ENCODE measurements around the gene GINS1. TPM values are rescaled to one million over a fixed set of nuclear protein-coding genes. Genes with fewer than 3 reads are reported as not detected.

Gene GINS1
- total and polyA plus RNA-seq, 4 donors: 0.17 to 11.4 (median 0.48) TPM

- peak within 1 kb of the TSS; percentile 72 to 78 for H3K9ac ChIP-seq (ENCODE audit: low read depth in 1 of 2, low read length in 2 of 2)
- no peaks in the 10 kb centered on the region for H3K9me3 ChIP-seq (ENCODE audit: control insufficient read depth in 4 of 4, low read length in 3 of 4)
- peak within 1 kb of the TSS; percentile 64 to 78 (median 76) for H3K4me3 ChIP-seq (ENCODE audit: low read depth in 1 of 3, low read length in 3 of 3)
- under 1% methylated on average over 91 of the region's 91 CpGs for WGBS
- H3K27ac ChIP-seq (ENCODE audit: low read depth in 1 of 2, low read length in 2 of 2): peak within 1 kb of the TSS; percentile 51 to 67
- DNase-seq (ENCODE audit: low spot score): peak; percentile 94
- H3K27me3 ChIP-seq (ENCODE audit: control insufficient read depth in 4 of 4, insufficient read depth in 4 of 4, low read length in 3 of 4): no peaks in the 10 kb centered on the region
- H3K36me3 ChIP-seq (ENCODE audit: control insufficient read depth in 4 of 4, insufficient read depth in 3 of 4, low read depth in 1 of 4, low read length in 3 of 4): no peaks in the 10 kb centered on the region
- TF ChIP-seq FOXA2 (IDR thresholded peaks at IDR 0.05) (no peak), GABPA (IDR thresholded peaks at IDR 0.05 in 1 of 2, conservative IDR thresholded peaks at IDR 0.05 in 1 of 2) (no peak), MAX (IDR thresholded peaks at IDR 0.05) (peak; percentile 44), HNF4A (conservative IDR thresholded peaks at IDR 0.05) (no peak), SP1 (IDR thresholded peaks at IDR 0.05) (peak; percentile 47), JUND (IDR thresholded peaks at IDR 0.05) (peak in 1 of 2 donors; percentile 29), RAD21 (IDR thresholded peaks at IDR 0.05) (peak; percentile 32 to 57), YY1 (IDR thresholded peaks at IDR 0.05) (peak; percentile 97), NR2F2 (IDR thresholded peaks at IDR 0.05) (no peak), TAF1 (conservative IDR thresholded peaks at IDR 0.05) (peak; percentile 49), HNF4G (IDR thresholded peaks at IDR 0.05) (no peak), ZBTB33 (IDR thresholded peaks at IDR 0.05) (no peak), RXRA (IDR thresholded peaks at IDR 0.05) (peak; percentile 27 to 30), FOXA1 (IDR thresholded peaks at IDR 0.05) (no peak)
- H3K4me1 ChIP-seq (ENCODE audit: control insufficient read depth in 4 of 4, insufficient read depth in 4 of 4, low read length in 3 of 4): peaks cover 0 to 7% (median 1%) of the 10 kb centered on the region in 4 donors
Measured at GRCh38 chr20:25390538-25391528, 16.6 kb upstream of the GINS1 start, which contains the start of gene ABHD12. Gene ABHD12, minus strand, starts transcription at chr20:25390835. Its CDS starts 132 bp downstream, at chr20:25390703.

GRCh38 chr20:25394276-25394675, 13.2 kb upstream of the GINS1 start:
- Histone ChIP-seq H3K27me3 (ENCODE audit: control insufficient read depth in 4 of 4, insufficient read depth in 4 of 4, low read length in 3 of 4) (no peaks in the 10 kb centered on the region), H3K36me3 (ENCODE audit: control insufficient read depth in 4 of 4, insufficient read depth in 3 of 4, low read depth in 1 of 4, low read length in 3 of 4) (no peaks in the 10 kb centered on the region), H3K27ac (ENCODE audit: low read depth in 1 of 2, low read length in 2 of 2) (no peak overlapping the region), H3K9me3 (ENCODE audit: control insufficient read depth in 4 of 4, low read length in 3 of 4) (no peaks in the 10 kb centered on the region), H3K4me1 (ENCODE audit: control insufficient read depth in 4 of 4, insufficient read depth in 4 of 4, low read length in 3 of 4) (peaks cover 0 to 6% (median 1%) of the 10 kb centered on the region in 4 donors), H3K4me3 (ENCODE audit: low read depth in 1 of 3, low read length in 3 of 3) (no peak overlapping the region), H3K9ac (ENCODE audit: low read depth in 1 of 2, low read length in 2 of 2) (no peak overlapping the region)
- 65% methylated on average over 5 of the region's 5 CpGs for WGBS
- TF ChIP-seq RAD21 (IDR thresholded peaks at IDR 0.05): no peak
- DNase-seq (ENCODE audit: low spot score): no peak

- Histone ChIP-seq H3K36me3 (ENCODE audit: control insufficient read depth in 4 of 4, insufficient read depth in 3 of 4, low read depth in 1 of 4, low read length in 3 of 4) (no peaks in the 10 kb centered on the region), H3K27me3 (ENCODE audit: control insufficient read depth in 4 of 4, insufficient read depth in 4 of 4, low read length in 3 of 4) (no peaks in the 10 kb centered on the region), H3K27ac (ENCODE audit: low read depth in 1 of 2, low read length in 2 of 2) (no peak overlapping the region), H3K4me3 (ENCODE audit: low read depth in 1 of 3, low read length in 3 of 3) (no peak overlapping the region), H3K4me1 (ENCODE audit: control insufficient read depth in 4 of 4, insufficient read depth in 4 of 4, low read length in 3 of 4) (peaks cover 0 to 1% (median 0%) of the 10 kb centered on the region in 4 donors), H3K9ac (ENCODE audit: low read depth in 1 of 2, low read length in 2 of 2) (no peak overlapping the region), H3K9me3 (ENCODE audit: control insufficient read depth in 4 of 4, low read length in 3 of 4) (no peaks in the 10 kb centered on the region)
- TF ChIP-seq SP1 (IDR thresholded peaks at IDR 0.05): no peak
- no peak for TF ChIP-seq NR2F2 (IDR thresholded peaks at IDR 0.05)
- TF ChIP-seq GABPA (IDR thresholded peaks at IDR 0.05 in 1 of 2, conservative IDR thresholded peaks at IDR 0.05 in 1 of 2): no peak
- no peak for TF ChIP-seq ATF3 (IDR thresholded peaks at IDR 0.05)
- TF ChIP-seq RAD21 (IDR thresholded peaks at IDR 0.05): no peak
- TF ChIP-seq RXRA (IDR thresholded peaks at IDR 0.05): no peak
- no peak for TF ChIP-seq MAX (IDR thresholded peaks at IDR 0.05)
- DNase-seq (ENCODE audit: low spot score): no peak
- 92% methylated on average over 6 of the region's 6 CpGs for WGBS
Measured at GRCh38 chr20:25394996-25395395, 12.5 kb upstream of the GINS1 start.
